HL-60/S4 treated with retinoic acid at 250 ng/mL for 4 days and 3 days (cell line): ENCODE results near the gene PROCA1.
"Not testable (repeated sequence)": the region's sequence is repeated elsewhere in the genome, so short reads cannot be mapped to it uniquely, and the experiment has no call there.

Experiments used
- in situ Hi-C: fragments of 300-500 bp; cut with MboI; formaldehyde crosslinking; loops from 2 replicates; pipeline ENCODE4 v1.7.0; 2022; ENCODE audit warnings: low sequenced_read_pairs

Gene PROCA1

DNA sequence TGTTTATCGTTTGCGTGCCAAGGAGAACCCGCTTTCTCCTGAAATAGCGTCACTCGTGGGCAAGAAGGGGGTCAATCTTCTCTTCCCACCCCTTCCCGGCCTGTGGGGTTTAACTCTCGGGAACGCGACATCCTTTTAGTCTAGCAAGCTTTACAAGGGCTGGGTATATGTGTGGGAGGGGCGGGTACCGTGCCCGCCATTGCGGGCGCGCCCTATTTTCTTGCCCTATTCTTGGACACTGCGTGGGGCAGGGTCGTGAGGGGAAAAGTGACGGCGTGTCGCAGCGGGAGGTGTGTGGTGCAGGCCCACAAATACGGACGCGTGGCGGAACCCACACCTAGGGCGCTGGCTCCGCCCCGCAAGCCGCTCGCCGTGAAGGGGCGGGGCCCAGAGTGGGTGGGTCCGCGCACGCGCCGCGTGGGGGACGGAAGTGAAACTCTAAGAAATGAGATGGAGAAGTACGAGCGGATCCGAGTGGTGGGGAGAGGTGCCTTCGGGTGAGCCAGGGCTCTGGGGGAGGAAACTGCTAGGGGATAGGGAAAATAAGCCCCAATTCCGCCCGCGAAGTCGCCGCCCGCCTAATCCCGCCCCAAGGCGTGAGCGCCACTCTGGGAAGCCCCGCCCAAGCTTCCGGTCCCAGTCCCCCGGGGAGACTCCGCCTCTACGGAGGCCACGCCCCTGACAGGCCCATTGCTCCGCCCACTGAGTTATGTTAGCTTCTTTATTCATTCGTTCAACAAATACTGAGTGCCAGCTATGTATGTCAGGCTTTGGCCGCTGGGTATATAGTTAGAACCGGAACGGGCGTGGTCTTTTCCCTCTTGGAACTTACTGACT is 16.9 kb upstream of the PROCA1 start, which contains the start of gene NEK8:
NEK8 (plus strand) TSS at position 425 of the 837 bp plus-strand sequence; CDS start at position 451, 26 bp downstream.
- in situ Hi-C loops, result loop anchor here (25.0 kb wide), 1 partner anchor 384 kb away; no protein-coding TSS in a partner anchor

DNA sequence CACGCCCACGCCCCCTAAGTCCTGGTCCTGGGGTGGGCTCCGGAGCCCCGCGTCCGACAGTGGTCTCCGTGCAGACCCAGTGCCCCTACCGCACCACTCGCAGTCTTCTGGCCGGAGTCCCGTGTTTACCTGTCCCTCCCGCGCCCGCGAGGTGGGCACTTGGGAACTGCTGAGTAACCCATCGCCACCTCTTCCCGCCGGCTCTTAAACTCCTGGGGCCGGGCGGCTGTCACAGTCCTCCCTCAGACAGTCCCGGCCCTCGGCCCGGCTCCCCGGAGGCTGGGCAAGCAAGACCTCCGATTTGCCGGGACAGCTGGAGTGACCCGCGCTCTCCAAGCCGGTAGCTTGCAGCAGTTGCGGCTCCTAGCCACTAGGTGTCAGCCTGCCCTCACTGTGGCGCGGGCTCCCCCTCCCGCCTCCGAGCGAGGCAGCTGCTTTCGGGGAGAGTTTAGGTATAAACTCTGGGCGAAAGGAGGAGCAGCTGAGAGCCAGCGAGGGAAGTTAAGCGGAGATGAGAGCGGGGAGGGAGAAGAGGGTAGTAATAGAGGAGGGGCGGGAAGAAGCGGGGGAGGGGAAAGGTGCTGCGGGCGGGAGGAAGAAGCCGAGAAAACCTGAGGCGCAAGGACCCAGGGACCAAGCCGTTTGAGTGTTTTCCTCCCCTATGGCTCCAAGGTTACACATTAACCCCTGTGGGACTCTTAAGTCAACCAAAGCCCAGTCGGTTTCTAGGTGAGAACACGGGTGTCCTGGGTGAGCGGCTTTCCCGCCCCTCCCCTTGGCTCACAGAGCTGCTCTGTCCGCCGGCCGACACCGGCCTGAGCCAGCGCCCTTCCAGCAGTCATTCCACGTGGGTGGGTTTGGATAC is 15.2 kb upstream of the PROCA1 start:
- in situ Hi-C loops, result loop anchor here (25.0 kb wide), 1 partner anchor 385 kb away; no protein-coding TSS in a partner anchor

DNA sequence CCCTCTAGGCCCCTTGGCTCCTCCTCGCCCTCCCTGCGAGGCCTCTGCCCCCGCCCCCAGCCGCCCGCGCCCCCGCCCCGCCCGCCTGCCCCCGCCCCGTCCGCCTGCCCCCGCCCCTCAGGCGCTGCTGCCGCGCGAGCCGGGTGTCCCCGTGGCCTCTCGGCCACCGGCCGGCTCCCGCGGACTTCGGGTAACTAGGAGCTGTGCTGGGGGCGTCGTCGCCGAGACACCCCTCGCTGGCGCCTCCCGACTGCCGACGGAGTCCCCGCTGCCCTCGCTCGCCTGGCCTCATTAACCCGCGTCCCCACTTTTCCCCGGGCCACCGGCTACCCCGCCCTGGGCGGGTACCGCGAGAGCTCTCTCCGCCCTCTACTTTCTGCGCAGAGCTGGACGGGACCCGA is 14.5 kb upstream of the PROCA1 start, which contains the start of gene TLCD1:
TLCD1 (minus strand) TSS at position 8 of the 401 bp plus-strand sequence. CDS start 136 bp downstream, outside the sequence.
- in situ Hi-C loops, result loop anchor here (25.0 kb wide), 1 partner anchor 386 kb away; no protein-coding TSS in a partner anchor

DNA sequence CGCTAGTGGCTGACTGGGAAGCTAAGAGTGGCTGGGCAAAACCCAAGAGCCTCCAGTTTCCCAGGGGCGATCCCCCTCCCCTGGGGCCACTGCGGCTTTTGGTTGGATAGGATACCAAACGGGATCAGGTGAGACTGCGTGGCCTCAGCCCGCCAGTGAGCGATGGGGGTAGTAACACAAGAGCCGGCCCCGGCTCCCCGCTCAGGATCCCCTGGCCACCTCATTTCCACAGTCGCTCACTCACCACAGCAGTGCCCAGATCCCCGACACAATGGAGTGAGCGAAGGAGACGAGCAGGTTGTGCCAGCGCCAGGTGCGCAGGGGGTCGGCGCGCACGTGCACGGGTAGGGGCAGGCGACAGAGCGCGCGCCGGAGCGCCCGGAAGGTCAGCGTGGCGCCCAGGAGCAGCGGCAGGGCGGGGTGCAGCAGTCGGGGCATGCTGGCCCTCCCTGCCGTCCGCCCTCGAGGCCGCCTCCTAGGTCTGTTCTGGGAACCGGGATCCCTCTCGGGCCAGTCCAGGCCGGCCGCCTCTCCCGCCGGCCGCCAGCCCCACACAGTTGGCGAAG is 14.1 kb upstream of the PROCA1 start:
- in situ Hi-C loops, result loop anchor here (25.0 kb wide), 1 partner anchor 387 kb away; no protein-coding TSS in a partner anchor

DNA sequence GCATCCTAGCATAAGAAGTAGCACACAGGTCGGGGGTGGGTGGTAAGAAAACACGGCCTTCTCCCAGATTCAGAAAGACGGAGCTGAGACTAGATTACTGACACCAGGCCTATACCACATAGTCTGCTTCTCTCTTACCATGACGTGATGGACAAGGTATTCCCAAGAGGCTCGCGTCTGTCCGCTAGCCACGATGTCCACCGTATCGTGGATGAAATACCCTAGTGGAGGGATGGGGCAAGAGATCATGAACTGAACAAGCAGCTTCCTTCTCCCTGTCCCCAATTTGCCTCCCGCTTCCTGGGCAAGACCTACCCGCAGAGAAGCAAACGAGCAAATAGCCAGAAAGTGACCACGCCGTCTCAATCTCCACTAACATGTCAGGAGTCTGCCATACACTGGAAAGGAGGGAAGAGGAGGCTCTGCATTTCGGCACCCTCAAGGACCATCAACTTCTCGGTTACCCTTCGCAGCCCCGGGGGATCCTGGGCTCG is 13.5 kb upstream of the PROCA1 start:
- in situ Hi-C loops, result loop anchor here (25.0 kb wide), 1 partner anchor 387 kb away; no protein-coding TSS in a partner anchor

DNA sequence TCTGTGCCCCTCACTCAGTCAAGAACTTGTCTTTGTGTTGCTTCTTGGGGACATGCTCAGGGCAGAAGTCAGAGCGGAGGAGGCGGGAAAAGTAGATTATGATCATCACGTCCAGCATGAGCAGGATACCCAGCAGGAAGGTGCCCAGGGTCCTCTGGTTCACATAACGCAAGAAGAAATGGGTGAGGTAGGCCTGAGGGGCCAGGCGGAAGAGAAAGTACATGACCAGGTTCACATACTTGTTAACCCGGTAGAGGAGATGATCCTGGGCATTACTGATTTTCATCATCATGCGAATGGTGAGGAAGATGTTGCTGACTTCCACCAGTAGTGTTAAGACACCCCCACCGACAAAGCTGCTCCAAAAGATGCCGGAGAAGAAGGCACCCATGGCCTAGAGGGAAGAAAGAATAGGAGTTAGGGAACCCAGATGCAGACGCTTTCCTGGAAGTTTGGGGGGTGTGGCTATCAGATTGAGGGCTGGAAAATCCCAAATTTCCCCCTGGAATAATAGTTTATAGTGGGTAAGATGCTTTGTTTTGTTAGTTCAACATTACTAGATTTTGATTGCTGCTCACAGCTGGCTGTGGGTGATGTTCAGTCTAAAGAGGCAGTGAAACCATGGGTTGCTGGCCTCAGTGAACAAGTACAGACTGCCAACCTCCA is 12.9 kb upstream of the PROCA1 start:
- in situ Hi-C loops, result loop anchor here (25.0 kb wide), 1 partner anchor 388 kb away; no protein-coding TSS in a partner anchor

DNA sequence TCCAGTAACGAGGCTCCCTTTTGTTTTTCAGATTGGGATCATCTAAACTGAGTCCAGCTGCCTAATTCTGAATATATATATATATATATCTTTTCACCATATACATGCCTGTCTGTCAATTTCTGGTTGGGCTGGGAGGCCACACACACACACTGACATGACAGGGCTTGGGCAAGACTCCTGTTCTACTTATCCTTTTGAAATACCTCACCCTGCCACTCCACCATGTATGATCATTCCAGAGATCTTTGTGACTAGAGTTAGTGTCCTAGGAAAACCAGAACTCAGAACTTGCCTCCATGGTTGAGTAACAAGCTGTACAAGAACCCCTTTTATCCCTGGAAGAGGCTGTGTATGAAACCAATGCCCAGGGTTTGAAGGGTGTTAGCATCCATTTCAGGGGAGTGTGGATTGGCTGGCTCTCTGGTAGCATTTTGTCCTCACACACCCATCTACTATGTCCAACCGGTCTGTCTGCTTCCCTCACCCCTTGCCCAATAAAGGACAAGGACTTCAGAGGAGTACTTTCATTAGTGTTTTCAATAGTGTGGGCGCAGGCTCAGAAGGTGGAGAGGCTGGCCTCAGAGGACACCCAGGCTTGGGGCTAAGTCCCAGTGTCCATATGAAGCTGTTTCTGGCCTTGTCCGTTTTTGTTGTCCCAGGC is 12.3 kb upstream of the PROCA1 start:
- in situ Hi-C loops, result not testable (repeated sequence)

DNA sequence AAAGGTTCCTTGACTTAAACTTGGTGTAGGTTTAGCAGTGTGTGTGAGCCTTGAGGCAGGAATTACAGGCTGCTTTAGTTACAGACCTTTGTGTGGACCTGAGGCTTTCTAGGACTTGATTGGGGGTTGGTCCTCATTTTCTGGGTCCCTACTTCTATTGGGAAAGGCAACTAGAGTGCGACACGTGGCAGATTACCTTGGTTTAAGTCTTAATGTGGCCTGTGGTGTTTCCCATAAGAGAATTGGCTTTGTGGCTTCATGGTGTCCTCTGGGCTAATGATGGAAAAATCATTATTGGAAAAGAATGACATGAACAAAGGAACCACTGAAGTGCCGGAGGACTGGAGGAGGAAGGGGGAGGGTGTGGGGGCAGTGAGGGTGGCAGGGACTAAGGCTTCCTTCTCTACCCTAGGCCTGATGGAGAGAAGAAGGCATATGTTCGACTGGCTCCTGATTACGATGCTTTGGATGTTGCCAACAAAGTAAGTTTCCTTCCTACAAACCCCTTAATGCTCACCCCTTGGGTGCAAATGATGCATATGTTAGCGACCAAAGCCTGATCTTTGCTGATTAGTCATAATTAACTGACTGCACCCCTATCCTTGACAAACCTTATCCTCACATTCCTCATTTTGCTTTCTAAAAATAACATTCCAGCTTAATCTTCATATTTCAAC is 11.6 kb upstream of the PROCA1 start:
- in situ Hi-C loops, result no loop called here

DNA sequence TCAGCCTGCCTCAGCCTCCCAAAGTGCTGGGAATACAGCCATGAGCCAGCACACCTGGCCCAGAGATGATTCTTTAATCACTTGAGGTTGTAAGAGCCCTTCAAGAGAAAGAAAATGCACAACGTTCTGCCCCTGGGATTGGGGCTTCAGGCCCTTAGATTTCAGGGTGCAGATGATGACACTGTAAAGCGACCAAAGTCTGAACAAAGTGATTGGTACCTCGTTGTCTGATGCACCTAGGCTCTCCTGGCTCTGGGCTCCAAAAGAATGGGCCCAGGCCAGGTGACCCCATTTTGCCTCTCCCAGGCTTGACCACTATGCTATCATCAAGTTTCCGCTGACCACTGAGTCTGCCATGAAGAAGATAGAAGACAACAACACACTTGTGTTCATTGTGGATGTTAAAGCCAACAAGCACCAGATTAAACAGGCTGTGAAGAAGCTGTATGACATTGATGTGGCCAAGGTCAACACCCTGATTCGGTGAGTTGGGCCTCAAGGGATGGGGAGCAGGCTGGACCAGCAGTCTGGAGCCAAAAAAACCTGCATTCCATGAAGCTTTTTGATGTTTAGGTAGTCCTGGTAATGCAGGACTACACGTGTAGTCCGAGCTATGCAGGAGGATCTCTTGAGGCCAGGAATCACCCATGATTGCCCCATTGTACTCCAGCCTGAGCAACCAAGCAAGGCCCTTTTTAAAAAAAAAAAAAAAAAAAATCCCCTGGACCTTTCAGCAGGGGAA is 10.9 kb upstream of the PROCA1 start:
- in situ Hi-C loops, result no loop called here

DNA sequence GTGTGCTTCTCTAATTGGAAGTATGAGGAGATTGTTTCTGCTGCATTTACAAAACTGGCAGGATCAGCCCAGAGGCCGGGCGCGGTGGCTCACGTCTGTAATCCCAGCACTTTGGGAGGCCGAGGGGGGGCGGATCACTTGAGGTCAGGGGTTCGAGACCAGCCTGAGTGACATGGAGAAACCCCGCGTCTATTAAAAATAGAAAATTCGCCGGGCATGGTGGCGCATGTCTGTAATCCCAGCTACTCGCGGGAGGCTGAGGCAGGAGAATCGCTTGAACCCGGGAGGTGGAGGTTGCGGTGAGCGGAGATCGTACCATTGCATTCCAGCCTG is 9.3 kb upstream of the PROCA1 start:
- in situ Hi-C loops, result not testable (repeated sequence)

DNA sequence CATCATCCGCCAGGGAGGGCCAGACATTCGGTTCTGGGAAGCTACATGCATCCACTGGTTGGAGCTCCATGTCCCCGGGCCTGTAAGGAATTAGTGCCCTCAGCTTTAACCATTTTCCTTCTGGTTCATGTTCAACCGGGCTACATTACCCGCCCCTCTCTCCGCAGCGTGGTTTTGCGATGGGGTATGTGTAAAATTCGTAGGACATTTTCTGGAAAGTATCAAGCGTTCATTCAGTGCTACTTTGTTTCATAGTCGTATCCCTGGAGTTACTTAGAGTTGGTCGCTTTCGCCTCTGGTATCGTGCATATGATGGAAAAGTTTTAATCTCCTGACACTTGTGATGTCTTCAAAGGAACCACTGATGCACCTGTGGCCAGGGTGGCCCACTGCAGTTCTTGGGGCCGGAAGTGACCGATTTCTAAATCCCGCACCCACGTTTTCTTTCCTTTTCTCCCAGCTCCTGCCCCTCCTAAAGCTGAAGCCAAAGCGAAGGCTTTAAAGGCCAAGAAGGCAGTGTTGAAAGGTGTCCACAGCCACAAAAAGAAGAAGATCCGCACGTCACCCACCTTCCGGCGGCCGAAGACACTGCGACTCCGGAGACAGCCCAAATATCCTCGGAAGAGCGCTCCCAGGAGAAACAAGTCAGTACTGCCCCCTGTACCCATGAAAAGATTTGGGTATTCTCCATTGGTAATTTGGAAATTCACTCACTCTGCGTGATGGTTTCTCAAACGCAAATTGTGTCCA is 8.7 kb upstream of the PROCA1 start:
- in situ Hi-C loops, result no loop called here

DNA sequence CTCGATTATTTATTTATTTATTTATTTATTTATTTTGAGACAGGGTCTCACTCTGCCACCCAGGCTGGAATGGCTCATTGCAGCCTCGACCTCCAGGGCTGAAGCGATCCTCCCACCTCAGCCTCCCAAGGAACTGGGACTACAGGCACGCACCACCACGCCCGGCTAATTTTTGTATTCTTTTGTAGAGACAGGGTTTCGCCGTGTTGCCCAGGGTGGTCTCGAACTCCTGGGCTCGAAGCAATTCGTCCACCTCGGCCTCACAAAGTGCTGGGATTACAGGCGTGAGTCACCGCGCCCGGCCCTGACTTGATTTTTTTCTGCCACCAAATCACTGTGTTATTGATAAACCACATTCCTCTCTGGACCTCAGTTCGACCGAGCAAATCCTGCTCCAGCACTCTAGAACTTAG is 7.3 kb upstream of the PROCA1 start:
- in situ Hi-C loops, result no loop called here

DNA sequence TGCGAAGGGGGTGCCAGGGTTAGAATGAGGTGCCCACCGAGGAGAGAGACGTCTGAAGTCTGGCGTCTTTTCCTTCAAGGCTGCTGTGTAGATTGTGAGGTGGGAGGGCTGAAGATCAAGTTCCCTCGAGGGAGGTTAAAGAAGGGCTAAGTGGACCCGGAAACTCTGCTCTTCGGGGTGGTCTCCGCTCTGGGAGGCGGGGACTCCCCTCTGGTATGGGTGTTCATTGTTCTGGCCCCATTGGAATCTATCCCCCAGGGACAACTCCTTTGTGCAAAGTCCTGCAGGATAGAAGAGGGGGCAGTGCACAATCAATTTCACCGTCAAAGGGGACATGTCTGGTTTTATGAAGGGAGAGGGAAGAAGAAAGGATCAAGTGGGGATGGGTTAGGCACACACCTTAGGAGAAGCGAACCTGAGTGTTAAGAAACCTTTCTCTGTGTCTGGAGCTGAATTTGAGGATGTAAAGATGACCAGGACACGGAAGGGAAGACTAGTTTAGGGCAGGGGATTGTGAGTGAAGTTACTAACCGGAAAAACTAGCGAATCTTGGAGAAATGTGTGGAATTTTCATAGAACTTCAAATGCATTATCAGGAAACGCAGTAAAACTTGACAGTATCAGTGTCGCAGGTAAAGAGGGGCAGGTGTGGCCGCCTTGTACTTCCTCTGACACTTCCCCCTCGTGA is 6.8 kb upstream of the PROCA1 start:
- in situ Hi-C loops, result no loop called here

DNA sequence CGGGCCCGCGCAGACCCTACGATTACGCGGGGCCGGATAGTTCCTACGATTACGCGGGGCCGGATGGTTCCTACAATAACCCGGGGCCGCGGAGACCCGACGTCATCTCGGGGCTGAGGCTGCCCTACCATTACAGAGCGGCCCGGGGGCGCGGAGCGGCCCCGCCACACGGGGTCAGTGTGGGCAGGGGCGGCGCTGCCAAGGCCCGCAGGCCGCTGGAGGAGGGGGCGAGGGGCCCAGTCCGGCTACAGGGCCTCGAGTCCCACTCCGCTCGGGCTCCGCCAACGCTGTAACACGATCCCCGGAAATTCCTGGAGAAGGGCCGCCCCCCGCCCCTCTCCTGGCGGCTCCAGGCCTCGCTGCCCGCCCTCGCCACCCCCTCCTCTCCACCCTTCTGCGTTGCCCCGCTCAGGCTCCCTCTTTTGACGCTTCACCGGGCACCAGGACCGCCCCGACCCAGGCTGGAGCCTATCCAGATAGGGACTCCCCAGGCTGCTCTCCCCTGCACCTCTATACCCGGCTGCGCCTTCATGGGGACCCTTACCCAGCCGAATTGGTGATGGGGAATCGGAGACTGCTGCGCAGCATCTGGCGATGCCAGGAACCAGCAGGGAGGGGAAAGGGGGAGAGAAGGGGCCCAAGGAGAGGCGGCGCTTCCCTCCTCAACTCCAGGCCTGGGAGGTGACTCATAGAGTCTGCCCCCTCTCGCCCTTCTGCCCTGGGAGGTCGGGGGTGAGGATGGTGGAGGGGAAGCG is 6.1 kb upstream of the PROCA1 start, which contains the start of gene RAB34:
RAB34 (minus strand) TSS at position 291 of the 755 bp plus-strand sequence. CDS start 602 bp downstream, outside the sequence.
- in situ Hi-C loops, result no loop called here

DNA sequence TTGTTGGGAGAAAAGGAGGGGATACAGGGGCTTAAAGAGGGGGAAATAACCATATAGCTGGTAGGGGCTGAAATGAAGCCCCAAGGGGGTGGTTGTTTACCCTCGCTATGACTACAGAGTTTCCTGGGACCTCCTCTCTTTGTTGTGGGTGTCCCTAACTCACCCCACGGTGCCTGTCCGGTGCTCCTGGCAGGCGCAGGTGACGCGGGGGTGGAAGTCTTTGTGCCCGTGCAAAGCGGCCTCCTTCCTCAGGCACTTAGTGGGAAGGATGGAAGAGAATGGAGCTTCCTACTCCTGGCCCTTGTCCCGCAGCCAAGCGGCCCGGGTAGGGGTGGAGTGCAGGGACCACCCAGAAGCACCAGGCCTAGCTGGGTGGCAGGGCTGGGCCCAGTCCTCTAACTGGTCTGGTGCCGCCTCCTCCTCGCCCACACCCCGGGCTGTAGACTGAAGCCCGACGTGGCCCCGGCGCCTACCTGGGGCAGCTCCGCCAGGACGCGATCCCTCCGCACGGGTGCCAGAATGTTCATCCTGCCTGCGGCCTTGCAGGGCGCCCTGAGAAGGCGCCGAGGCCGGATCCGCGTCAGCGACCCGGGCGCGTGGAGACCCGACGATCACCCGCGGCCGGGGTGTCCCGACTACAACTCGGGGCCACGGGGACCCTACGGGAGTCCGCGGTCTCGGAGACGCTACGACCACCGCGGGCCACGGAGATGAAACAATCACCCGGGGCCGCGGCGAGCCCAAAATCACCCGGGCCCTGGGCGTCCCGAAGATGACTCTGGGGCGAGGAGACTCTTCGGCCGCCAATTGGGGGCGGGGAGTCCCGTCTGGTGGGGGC is 5.3 kb upstream of the PROCA1 start:
- in situ Hi-C loops, result no loop called here
